ACC112 (cell line): Measurements from ENCODE around the gene COMMD10.

Experiments
- H2AFZ ChIP-seq: fragments of 200-600 bp; sonication (generic); one replicate; pipeline ENCODE4 v1.6.0; 2017; ENCODE audit warnings: antibody characterized with exemption, low read length; ENCODE audit not compliant: unreplicated experiment
- H3K27ac ChIP-seq: fragments of 200-600 bp; sonication (generic); 2 replicates; pipeline ENCODE4 v1.5.1; 2014; ENCODE audit warnings: low read depth, mild to moderate bottlenecking, antibody characterized with exemption, low read length, moderate library complexity
- H3K27me3 ChIP-seq: fragments of 200-600 bp; sonication (generic); 2 replicates; pipeline ENCODE4 v1.6.1; 2014; ENCODE audit warnings: mild to moderate bottlenecking, antibody characterized with exemption, low read length, moderate library complexity, mixed read lengths; ENCODE audit not compliant: insufficient read depth
- H3K36me3 ChIP-seq: fragments of 200-600 bp; sonication (generic); 2 replicates; pipeline ENCODE4 v1.6.1; 2016; ENCODE audit warnings: mild to moderate bottlenecking, antibody characterized with exemption, low read length, moderate library complexity, mixed read lengths; ENCODE audit not compliant: insufficient read depth
- H3K4me1 ChIP-seq: fragments of 200-600 bp; sonication (generic); one replicate; pipeline ENCODE4 v1.6.1; 2016; ENCODE audit warnings: low read length, mixed read lengths; ENCODE audit not compliant: insufficient read depth, unreplicated experiment, control insufficient read depth
- H3K4me3 ChIP-seq: fragments of 200-600 bp; sonication (generic); 2 replicates; pipeline ENCODE4 v1.5.1; 2014; ENCODE audit warnings: mild to moderate bottlenecking, low read depth, low read length
- H3K79me2 ChIP-seq: fragments of 200-600 bp; sonication (generic); one replicate; pipeline ENCODE4 v1.6.0; 2016; ENCODE audit warnings: low read length; ENCODE audit not compliant: control insufficient read depth, unreplicated experiment, insufficient read depth

The COMMD10 gene

DNA sequence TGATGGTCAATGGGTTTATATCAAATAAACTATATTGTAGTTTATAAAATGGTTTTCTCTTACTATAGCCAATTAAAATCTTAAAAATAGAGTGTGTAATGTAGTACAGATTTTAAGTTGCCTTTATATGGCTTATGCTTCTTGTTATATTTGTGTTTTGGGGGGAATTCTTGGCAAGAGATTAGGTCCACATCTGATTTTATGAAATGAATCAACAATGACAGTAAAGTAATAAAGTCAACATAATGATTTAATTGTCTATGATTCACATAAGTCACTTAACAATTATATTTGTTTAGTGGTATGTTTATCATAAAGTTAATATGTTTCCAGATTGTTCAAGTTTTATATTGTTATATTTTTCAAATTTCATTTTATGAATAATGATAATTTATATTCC is 164.8 kb downstream of the COMMD10 start:
- H3K79me2 ChIP-seq: no peaks in the 10 kb centered on the region
- no peak overlapping the region for H3K27ac ChIP-seq
- H3K4me3 ChIP-seq: no peak overlapping the region
- H3K36me3 ChIP-seq: no peaks in the 10 kb centered on the region
- no peak overlapping the region for H2AFZ ChIP-seq
- H3K4me1 ChIP-seq: no peaks in the 10 kb centered on the region
- no peaks in the 10 kb centered on the region for H3K27me3 ChIP-seq

DNA sequence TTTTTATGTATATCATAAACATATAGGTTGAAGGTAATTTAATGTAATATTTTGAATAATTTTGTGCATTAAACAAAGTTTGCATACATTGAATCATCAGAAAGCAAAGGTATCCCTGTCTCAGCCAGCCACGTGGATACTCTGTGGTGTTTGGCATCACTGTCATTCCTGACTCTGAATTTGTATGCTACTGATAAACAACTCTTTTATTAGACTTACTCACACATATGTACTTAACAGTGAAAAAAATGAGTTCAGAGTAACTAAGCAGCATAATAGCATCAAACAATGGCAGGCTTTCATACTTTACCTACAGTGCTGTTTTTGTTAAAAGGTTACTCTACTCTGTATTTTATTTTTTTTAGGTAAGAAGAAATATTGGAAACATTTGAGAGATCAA is 171.9 kb downstream of the COMMD10 start:
- no peak overlapping the region for H2AFZ ChIP-seq
- no peaks in the 10 kb centered on the region for H3K36me3 ChIP-seq
- no peak overlapping the region for H3K27ac ChIP-seq
- no peaks in the 10 kb centered on the region for H3K27me3 ChIP-seq
- no peak overlapping the region for H3K4me3 ChIP-seq
- H3K79me2 ChIP-seq: no peaks in the 10 kb centered on the region
- no peaks in the 10 kb centered on the region for H3K4me1 ChIP-seq

DNA sequence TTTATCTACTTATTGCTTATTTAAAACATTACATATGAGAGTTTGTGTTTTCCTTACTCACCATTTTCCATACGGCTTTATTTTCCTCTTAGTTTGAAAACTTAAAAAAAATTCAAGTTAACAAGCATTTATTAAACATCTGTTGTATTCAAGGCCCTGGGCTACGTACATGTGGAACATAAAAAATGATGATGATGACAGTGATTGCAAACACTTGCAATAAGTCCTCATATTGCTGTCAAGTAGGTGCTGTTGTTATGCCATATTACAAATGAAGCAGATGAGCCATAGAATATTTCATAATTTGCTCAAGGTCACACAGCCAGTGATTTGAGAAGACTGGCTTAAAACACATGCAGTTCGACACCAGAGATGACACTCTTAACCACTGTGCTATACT is 180.6 kb downstream of the COMMD10 start:
- H3K4me1 ChIP-seq: no peaks in the 10 kb centered on the region
- H3K4me3 ChIP-seq: no peak overlapping the region
- H2AFZ ChIP-seq: no peak overlapping the region
- H3K79me2 ChIP-seq: no peaks in the 10 kb centered on the region
- no peak overlapping the region for H3K27ac ChIP-seq
- H3K36me3 ChIP-seq: no peaks in the 10 kb centered on the region
- no peaks in the 10 kb centered on the region for H3K27me3 ChIP-seq

DNA sequence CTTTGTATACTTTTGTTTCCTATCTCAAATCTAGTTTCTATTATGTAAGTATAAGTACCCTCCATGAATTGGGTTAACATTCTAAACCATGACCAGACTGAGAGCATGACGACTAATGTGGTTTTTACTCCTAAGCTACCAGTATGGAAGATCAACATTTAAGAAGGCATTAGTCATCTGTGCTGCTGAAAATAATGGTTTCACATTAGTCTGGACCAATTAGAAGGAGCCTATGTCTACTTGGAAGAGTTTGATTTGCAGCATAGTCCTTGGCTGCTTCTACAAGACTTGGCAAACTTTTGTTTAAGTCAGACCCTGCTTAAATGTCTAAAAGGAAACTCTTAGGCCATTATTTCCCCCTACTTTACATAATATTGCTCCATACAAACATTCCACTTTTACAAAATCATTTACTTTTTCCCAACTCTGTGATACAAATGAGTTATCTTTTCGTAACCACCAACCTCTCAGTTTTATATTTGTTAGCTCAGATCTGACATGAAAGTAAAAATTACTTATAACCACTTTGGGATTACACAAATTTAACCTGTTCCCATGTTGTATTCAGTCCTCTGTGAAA is 186.7 kb downstream of the COMMD10 start:
- Histone ChIP-seq H3K4me3 (no peak overlapping the region), H2AFZ (no peak overlapping the region), H3K36me3 (no peaks in the 10 kb centered on the region), H3K27me3 (no peaks in the 10 kb centered on the region), H3K27ac (no peak overlapping the region), H3K79me2 (no peaks in the 10 kb centered on the region), H3K4me1 (no peaks in the 10 kb centered on the region)

DNA sequence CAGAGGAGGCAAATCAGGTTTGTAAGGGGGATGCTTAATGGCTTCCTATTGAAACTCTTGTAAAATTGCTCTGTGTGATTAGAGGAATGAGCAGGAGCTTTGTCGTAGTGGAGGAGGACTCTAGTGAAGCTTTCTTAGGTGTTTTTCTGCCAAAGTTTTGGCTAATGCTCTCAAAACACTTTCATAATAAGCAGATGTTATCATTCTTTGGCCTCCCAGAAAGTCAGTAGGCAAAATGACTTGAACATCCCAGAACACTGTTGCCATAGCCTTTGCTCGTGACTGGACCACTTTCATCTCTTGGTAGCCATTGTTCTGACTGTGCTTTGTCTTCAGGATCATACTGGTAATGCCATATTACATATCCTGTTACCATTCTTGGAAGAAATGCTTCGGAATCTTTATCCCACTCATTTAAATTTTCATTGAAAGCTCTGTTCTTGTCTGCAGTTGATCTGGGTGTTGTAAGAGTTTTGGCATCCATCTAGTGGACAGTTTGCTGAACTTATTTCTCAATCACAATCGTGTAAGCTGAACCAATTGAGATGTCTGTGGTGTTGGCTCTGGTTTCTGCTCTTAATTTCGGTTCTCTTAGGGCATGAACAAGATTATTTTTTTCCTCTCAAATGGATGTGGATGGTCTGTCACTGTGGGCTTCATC is 187.6 kb downstream of the COMMD10 start:
- 0 out of 2 replicates have a peak, but pooled peaks cover 3% of the 10 kb centered on the region for H3K36me3 ChIP-seq
- no peak overlapping the region for H2AFZ ChIP-seq
- no peaks in the 10 kb centered on the region for H3K79me2 ChIP-seq
- no peak overlapping the region for H3K27ac ChIP-seq
- no peaks in the 10 kb centered on the region for H3K4me1 ChIP-seq
- no peaks in the 10 kb centered on the region for H3K27me3 ChIP-seq
- H3K4me3 ChIP-seq: no peak overlapping the region

DNA sequence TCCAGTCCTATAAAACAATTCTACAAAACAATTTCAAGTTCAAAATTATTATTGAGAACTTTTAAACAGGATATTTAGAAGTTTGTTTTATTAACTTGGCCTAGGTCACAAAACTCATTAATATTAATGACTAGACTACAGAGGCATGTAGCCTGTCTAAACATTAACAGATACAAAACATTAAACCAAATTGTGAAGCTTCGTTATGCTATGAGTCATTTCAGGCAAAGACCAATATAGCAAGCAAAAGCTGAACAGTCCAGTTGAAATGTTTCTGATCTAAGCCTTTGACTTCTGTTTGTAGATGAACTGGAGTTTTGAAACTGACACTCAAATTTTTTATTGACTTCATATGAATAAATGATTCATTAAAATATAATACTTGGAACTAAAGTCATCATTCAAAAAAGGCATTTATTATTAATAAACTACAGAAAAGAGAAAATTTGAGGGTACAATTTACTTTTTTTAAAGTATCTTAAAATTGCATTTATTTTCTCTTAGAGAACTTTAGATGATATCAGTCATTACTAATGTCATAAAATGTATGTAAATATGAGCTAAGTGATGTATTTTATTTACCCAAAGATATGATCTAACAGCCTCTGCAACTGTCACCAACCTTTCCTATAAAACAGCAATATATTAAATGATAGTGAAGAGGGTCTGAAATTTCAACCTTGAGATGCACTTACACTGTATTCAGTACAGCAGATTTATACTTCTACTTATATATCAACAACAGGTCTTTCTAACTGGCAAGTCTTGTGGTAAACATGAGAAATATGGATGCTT is 188.8 kb downstream of the COMMD10 start:
- Histone ChIP-seq H3K36me3 (0 out of 2 replicates have a peak, but pooled peaks cover 3% of the 10 kb centered on the region), H3K79me2 (no peaks in the 10 kb centered on the region), H3K4me3 (no peak overlapping the region), H3K4me1 (no peaks in the 10 kb centered on the region), H2AFZ (no peak overlapping the region), H3K27ac (no peak overlapping the region), H3K27me3 (no peaks in the 10 kb centered on the region)

DNA sequence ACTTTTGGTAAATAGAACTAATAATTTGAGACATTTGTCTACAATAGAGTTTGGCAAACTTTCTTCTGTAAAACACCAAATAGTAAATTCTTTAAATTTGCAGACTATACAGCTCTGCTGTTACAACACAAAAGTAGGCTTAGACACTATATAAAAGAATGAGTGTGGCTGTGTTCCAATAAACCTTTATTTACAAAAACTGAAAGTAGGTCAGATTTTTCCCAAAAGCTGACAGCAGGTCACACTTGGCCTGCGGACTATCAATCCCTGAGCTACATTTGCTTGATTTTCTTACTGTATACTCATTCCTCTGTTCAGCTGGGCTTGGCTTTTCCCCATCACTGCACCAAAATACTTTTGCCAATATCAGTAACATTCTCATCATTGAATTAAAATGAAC is 189.4 kb downstream of the COMMD10 start:
- Histone ChIP-seq H3K36me3 (0 out of 2 replicates have a peak, but pooled peaks cover 3% of the 10 kb centered on the region), H3K27me3 (no peaks in the 10 kb centered on the region), H3K79me2 (no peaks in the 10 kb centered on the region), H3K27ac (no peak overlapping the region), H3K4me1 (no peaks in the 10 kb centered on the region), H3K4me3 (no peak overlapping the region), H2AFZ (no peak overlapping the region)

DNA sequence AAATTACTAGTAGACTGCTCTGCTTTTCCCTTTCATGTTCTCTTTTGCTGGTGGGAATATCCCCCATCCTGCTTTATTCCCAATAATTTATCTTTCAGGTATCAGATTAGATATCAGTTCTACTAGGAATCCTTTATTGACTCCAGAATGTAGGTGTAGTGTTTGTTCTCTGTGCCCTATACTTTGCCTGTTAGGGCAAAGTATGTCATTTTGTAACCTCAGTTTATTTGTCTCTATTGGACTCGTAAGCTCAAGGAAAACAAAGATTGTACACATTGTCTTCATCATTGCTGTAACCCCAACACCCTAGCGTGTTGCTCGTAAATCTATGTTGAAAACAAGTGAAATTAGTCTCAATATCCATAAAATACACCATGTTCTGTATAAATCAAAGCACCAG is 190.5 kb downstream of the COMMD10 start:
- no peak overlapping the region for H3K27ac ChIP-seq
- H3K4me3 ChIP-seq: no peak overlapping the region
- H3K27me3 ChIP-seq: no peaks in the 10 kb centered on the region
- H3K4me1 ChIP-seq: no peaks in the 10 kb centered on the region
- H2AFZ ChIP-seq: no peak overlapping the region
- H3K79me2 ChIP-seq: no peaks in the 10 kb centered on the region
- H3K36me3 ChIP-seq: 0 out of 2 replicates have a peak, but pooled peaks cover 3% of the 10 kb centered on the region

DNA sequence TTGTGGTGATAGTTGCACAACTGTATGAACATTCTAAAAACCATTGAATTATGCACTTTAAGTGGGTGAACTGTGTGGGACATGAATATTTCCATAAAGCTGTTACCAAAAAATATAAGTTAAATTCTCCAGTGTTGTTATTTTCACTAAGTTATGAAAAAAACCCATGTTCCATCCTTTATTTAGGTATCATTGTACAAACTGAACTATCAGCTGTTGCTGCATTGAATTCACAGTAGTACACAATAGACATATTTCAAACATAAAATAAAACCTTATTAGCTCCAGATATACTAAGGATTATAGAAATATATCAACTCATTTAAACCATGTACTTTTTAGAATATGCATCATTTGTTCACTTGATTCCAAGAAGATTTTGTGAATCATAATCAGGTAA is 192.1 kb downstream of the COMMD10 start:
- Histone ChIP-seq H3K4me3 (no peak overlapping the region), H3K27ac (no peak overlapping the region), H3K27me3 (no peaks in the 10 kb centered on the region), H3K4me1 (peaks cover 5% of the 10 kb centered on the region), H2AFZ (no peak overlapping the region), H3K79me2 (no peaks in the 10 kb centered on the region), H3K36me3 (0 out of 2 replicates have a peak, but pooled peaks cover 3% of the 10 kb centered on the region)

DNA sequence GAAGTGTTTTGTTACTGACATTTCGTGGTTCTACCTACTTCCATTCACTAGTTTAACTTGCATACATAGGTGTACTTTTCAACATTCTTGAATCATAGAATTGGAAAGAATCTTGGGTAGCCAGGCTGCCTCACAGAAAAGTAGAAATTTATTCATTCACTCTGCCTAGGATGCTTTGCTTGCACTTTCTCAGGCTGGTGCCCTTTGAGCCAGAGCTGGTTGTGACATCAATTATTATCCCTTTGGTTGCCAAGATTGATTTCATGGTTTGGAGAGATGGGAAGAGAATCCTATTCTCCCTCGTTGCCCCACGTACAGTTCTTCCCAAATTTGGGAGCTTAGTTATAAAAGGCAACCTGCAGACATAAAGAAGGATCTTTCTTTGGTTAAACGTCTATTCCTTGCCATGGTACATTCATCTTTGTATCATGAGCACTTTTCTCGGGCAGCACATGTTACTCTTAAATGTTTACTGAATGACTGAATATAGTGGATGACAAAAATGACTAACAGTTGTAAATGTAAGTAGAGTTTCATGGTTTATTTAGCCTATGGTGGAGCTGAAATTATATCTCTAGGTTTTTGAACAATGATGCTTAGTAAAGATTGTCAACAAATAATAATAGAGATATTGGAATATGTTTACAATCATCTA is 195.5 kb downstream of the COMMD10 start:
- no peaks in the 10 kb centered on the region for H3K79me2 ChIP-seq
- peaks cover 5% of the 10 kb centered on the region for H3K4me1 ChIP-seq
- H3K27me3 ChIP-seq: no peaks in the 10 kb centered on the region
- H2AFZ ChIP-seq: no peak overlapping the region
- 0 out of 2 replicates have a peak, but pooled peaks cover 3% of the 10 kb centered on the region for H3K36me3 ChIP-seq
- no peak overlapping the region for H3K27ac ChIP-seq
- H3K4me3 ChIP-seq: no peak overlapping the region
